HG02973 (cell line): ENCODE results near the gene STON2.
"Not testable (repeated sequence)": the region's sequence is repeated elsewhere in the genome, so short reads cannot be mapped to it uniquely, and the experiment has no call there.

Experiments
- ATAC-seq: cut with Tn5 transposase; IDR thresholded peaks from one replicate; pipeline ENCODE4 v1.9.1; 2021; ENCODE audit warnings: moderate library complexity; ENCODE audit not compliant: unreplicated experiment

Gene STON2

GRCh38 chr14:81272317-81272716, 127.8 kb downstream of the STON2 start:
- ATAC-seq: no peak

DNA sequence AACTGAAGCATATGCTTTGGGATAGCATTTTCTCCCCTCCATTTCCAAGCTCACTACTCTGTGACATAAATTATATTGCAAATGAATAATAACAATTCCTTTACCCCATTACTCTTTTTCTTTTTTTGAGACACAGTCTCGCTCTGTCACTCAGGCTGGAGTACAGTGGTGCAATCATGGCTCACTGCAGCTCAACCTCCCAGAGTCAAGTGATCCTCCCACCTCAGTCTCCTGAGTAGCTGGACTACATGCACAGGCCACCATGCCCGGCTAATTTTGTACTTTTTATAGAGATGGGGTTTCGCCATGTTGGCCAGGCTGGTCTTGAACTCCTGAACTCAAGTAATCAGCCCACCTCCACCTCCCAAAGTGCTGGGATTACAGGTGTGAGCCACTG, 130.1 kb downstream of the STON2 start:
- ATAC-seq: no peak

- peak; percentile 71 for ATAC-seq
Observed at GRCh38 chr14:81269100-81269978, 130.8 kb downstream of the STON2 start.

GRCh38 chr14:81268016-81268416, 132.1 kb downstream of the STON2 start:
- ATAC-seq: no peak

DNA sequence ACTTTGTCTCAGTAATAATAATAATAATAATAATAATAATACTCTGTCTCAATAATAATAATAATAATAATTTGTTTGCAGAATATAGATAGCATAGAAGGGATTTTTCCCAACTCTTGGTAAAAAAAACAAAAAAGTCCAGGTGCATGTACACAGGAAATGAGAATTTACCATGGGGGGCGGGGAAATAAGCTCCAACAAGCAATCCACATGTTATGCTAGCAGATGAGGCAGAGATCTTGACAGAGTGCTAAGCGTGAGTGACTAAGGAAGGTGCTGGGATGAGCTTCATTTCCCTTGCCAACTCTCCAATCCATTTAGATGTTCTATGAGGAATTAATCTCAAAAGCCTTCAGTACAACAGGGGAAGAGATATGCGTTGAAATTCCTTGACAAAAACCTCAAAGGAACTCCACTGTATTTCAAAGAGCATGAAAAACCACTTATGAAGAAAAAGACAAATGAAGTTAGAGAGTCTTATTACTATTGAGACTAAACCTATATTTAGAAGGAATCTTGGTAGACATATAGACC, 134.4 kb downstream of the STON2 start:
- no peak for ATAC-seq

DNA sequence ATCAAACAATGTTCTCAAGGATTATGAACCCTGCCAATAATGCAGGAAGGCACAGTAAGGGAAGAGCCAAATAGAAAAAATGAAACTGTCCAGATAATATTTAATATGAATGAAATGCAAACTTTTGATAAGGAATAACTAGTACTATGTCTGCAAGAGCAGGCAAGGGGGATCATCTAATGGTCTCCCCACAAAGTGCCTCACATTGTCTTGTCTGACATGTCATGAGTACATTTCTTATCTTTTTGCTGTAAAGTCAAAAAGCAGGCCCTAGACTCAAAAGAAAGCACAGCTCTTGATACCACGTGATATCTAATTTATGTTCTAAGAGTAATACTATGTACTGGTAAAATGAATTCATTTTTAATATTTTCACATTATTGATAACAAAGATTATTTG, 135.5 kb downstream of the STON2 start:
- no peak for ATAC-seq

- no peak for ATAC-seq
Observed at GRCh38 chr14:81263777-81264410, 136.2 kb downstream of the STON2 start.

DNA sequence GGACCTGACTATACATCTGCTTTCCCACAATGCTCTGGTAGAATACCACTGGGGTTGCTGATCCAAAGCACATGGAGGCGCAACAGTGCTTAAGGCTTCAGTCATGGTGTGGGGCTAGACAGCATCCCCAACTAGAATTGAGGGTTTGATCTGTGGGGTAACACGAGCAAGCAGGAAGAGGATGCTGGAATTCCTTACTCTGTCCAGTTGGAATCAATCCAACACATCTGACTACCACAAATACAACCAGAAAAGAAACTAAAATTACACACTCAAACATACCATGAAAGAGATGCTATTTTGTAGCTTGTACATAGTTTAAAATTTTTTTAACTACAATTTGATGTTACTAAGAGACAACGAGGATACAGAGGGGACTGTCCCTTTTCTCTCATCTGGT, 138.9 kb downstream of the STON2 start:
- no peak for ATAC-seq

GRCh38 chr14:81260732-81261131, 139.4 kb downstream of the STON2 start:
- ATAC-seq: no peak

- peak; percentile 51 for ATAC-seq
Observed at GRCh38 chr14:81256289-81256960, 143.7 kb downstream of the STON2 start.

- no peak for ATAC-seq
Observed at GRCh38 chr14:81252278-81252677, 147.8 kb downstream of the STON2 start.

GRCh38 chr14:81247271-81247766, 152.8 kb downstream of the STON2 start:
- ATAC-seq: no peak

DNA sequence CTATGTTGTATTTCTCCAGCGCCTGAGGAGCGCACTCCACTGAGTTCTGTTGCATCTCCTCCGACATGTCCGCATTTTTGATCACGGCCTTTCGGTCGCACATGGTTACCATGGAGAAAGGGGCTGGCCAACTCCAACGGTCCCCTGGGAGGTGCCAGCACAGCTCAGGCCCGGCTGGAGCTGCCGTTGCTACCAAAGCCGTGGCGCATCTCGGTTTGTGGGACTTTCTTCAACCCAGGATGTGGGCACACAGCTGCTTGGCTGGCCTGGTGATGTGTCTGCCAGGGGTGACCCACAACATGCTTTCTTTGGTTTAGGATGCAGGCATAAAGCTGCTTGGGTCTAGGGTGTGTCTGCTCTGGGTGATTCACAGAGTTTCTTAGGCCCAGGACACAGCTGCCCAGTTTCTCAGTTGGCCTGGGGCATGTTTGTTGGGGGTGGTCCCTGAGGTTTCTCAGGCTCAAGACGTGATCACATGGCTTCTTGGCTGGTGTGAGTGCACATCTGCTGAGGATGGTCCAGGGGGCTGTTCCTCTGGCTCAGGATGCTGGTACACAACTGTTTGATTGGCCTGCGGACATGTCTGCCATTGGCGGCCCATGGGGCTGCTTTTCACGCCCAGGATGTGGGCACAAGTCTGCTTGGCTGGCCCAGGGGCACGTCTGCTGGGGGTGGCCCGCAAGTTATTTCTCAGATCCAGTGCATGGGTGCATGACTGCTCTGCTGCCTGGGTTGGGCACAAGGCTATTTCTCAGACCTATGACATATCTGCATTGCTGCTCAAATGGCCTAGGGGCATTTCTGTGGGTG, 153.5 kb downstream of the STON2 start:
- no peak for ATAC-seq

DNA sequence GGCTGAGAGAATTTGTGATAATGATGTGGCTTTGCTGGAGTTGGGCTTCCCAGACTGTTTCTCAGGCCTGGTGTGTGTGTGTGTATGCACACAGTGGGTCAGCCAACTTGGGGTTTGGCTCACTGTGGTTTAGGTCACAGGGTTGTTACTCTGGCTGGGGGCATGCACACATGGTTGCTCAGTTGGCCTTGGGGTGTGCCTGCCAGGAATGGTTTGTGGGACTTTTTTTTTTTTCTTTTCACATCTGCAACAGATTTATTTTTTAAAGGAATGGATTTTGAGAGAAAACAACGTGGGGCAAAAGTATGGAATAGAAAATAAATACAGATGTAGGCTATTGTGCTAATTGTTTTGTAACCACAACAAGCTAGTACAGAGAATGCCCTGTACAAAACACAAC, 154.4 kb downstream of the STON2 start:
- ATAC-seq: no peak

- ATAC-seq: not testable (repeated sequence)
Observed at GRCh38 chr14:81244431-81244830, 155.7 kb downstream of the STON2 start.

GRCh38 chr14:81243499-81243898, 156.6 kb downstream of the STON2 start:
- no peak for ATAC-seq

GRCh38 chr14:81236849-81237248, 163.3 kb downstream of the STON2 start:
- ATAC-seq: not testable (repeated sequence)

DNA sequence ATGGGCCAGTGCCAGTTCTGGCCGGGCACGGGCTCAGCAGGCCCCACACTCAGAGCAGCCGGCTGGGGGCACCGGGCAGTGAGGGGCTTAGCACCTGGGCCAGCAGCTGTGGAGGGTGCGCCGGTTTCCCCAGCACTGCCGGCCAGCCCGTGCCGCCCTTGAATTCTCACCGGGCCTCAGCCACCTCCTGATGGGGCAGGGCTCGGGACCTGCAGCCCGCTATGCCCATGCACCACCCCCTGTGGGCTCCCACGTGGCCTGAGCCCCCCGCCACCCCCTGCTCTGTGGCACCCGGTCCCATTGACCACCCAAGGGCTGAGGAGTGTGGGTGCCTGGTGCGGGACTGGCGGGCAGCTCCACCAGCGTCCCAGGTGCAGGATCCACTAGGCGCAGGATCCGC, 164.0 kb downstream of the STON2 start:
- ATAC-seq: no peak

- peak; percentile 60 for ATAC-seq
Observed at GRCh38 chr14:81235096-81235495, 165.0 kb downstream of the STON2 start.

GRCh38 chr14:81234278-81234677, 165.8 kb downstream of the STON2 start:
- ATAC-seq: no peak

DNA sequence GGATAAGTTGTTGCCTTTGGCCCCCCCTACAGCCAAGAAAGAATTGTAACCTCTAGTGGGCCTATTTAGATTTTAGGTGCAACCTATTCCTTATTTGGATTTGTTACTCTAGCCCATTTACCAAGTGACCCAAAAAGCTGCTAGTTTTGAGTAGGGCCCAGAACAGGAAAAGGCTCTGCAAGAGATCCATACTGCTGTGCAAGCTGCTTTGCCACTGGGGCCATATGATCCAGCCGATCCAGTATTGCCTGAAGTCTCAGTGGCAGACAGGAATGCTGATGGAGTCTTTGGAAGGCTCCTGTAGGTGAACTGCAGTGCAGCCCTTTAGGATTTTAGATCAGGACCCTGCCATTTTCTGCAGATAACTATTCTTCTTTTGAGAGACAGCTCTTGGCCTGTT, 166.5 kb downstream of the STON2 start:
- no peak for ATAC-seq
